Measurements from ENCODE around the gene HDAC2. TPM values are rescaled to one million over a fixed set of nuclear protein-coding genes. Genes with fewer than 3 reads are reported as not detected.

The HDAC2 gene
- polyA plus RNA-seq, 3 donors, result 29.6 to 67.7 (median 54.6) TPM

DNA sequence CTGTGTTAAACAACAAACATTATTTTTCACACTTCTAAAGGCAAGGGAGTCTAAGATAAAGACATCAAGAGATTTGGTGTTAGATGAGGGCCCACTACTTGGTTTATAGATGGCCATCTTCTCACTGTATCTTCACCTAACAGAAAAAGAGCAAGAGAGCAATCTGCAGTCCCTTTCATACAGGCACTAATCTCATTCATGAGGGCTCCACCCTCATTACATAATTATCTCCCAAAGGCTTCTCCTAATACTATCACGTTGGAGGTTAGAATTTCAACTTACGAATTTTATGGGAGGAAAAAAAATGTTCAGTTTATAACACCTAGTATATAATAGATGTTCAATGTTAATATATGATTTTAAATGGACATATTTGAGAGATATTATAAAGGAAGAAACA is 45.6 kb downstream of the HDAC2 start:
- Histone ChIP-seq H3K79me2 (ENCODE audit: insufficient read depth, low read length) (no peaks in the 10 kb centered on the region), H3K4me1 (ENCODE audit: control insufficient read depth in 1 of 2, insufficient read depth in 2 of 2, low read length in 2 of 2) (no peaks in the 10 kb centered on the region), H3K9me3 (replicated peaks in 1 of 2; ENCODE audit: control insufficient read depth in 1 of 2, insufficient read depth in 1 of 2, low read length in 2 of 2) (peaks cover 0 to 4% of the 10 kb centered on the region in 2 donors), H3K27ac (ENCODE audit: low read depth in 1 of 2, low read length in 2 of 2) (no peak overlapping the region), H4K20me1 (ENCODE audit: insufficient read depth, low read length) (no peaks in the 10 kb centered on the region), H3K4me2 (replicated peaks; ENCODE audit: extremely low read depth, low read length, poor library complexity, severe bottlenecking) (no peak overlapping the region), H3K4me3 (replicated peaks in 1 of 3; ENCODE audit: low read depth in 2 of 3, low read length in 3 of 3) (no peak overlapping the region), H2AFZ (ENCODE audit: insufficient read depth, low read depth, low read length, poor library complexity, severe bottlenecking) (no peak overlapping the region), H3K9ac (ENCODE audit: insufficient read depth, low read length, poor library complexity, severe bottlenecking) (no peak overlapping the region), H3K36me3 (replicated peaks in 1 of 2; ENCODE audit: control insufficient read depth in 1 of 2, insufficient read depth in 2 of 2, low read length in 2 of 2) (no peaks in the 10 kb centered on the region), H3K27me3 (ENCODE audit: control insufficient read depth in 2 of 2, insufficient read depth in 2 of 2, low read length in 2 of 2) (no peaks in the 10 kb centered on the region)
- no peak for DNase-seq
- Mint-ChIP-seq H3K36me3 (no peaks in the 10 kb centered on the region), H3K4me1 (peaks cover 7% of the 10 kb centered on the region), H3K9me3 (peaks cover 11 to 17% (median 13%) of the 10 kb centered on the region in 7 donors), H3K4me3 (no peak overlapping the region), H3K27me3 (ENCODE audit: low read depth in 3 of 3) (no peaks in the 10 kb centered on the region), H3K27ac (no peak overlapping the region)
- intact Hi-C loops (cut with micrococcal nuclease), result no loop called here
- TF ChIP-seq, protein P1, sequence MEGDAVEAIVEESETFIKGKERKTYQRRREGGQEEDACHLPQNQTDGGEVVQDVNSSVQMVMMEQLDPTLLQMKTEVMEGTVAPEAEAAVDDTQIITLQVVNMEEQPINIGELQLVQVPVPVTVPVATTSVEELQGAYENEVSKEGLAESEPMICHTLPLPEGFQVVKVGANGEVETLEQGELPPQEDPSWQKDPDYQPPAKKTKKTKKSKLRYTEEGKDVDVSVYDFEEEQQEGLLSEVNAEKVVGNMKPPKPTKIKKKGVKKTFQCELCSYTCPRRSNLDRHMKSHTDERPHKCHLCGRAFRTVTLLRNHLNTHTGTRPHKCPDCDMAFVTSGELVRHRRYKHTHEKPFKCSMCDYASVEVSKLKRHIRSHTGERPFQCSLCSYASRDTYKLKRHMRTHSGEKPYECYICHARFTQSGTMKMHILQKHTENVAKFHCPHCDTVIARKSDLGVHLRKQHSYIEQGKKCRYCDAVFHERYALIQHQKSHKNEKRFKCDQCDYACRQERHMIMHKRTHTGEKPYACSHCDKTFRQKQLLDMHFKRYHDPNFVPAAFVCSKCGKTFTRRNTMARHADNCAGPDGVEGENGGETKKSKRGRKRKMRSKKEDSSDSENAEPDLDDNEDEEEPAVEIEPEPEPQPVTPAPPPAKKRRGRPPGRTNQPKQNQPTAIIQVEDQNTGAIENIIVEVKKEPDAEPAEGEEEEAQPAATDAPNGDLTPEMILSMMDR (IDR thresholded peaks at IDR 0.05), result no peak
- no CpG with 5 or more reads among the region's 2 CpGs for WGBS (ENCODE audit: insufficient coverage)

DNA sequence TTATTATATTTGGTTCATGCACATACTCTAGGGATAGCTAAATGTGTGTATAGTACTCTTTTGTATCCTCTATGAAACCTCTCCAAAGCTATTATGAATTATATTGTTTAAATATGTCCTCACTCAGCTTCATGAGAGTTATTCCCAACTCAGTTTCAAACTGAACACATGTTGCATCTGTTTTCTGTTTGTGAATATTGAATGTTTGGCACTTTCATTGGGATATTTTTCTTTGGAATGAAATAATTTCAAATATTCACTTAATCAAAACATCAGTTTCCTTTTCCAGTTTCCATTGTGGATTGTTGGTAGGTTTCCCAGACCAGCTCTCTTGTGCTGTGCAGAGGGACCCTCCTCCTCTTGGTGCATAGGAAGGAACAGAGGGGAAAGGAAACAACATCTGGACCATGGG is 46.6 kb downstream of the HDAC2 start:
- Mint-ChIP-seq H3K27me3 (ENCODE audit: low read depth in 3 of 3) (no peaks in the 10 kb centered on the region), H3K4me1 (peaks cover 7% of the 10 kb centered on the region), H3K9me3 (peaks cover under 1 to 7% (median 4%) of the 10 kb centered on the region in 7 donors), H3K27ac (no peak overlapping the region), H3K4me3 (no peak overlapping the region), H3K36me3 (no peaks in the 10 kb centered on the region)
- Histone ChIP-seq H3K9me3 (replicated peaks in 1 of 2; ENCODE audit: control insufficient read depth in 1 of 2, insufficient read depth in 1 of 2, low read length in 2 of 2) (peaks cover 0 to 2% of the 10 kb centered on the region in 2 donors), H3K27me3 (ENCODE audit: control insufficient read depth in 2 of 2, insufficient read depth in 2 of 2, low read length in 2 of 2) (no peaks in the 10 kb centered on the region), H3K36me3 (replicated peaks in 1 of 2; ENCODE audit: control insufficient read depth in 1 of 2, insufficient read depth in 2 of 2, low read length in 2 of 2) (no peaks in the 10 kb centered on the region), H3K4me3 (replicated peaks in 1 of 3; ENCODE audit: low read depth in 2 of 3, low read length in 3 of 3) (no peak overlapping the region), H3K79me2 (ENCODE audit: insufficient read depth, low read length) (no peaks in the 10 kb centered on the region), H2AFZ (ENCODE audit: insufficient read depth, low read depth, low read length, poor library complexity, severe bottlenecking) (no peak overlapping the region), H3K27ac (ENCODE audit: low read depth in 1 of 2, low read length in 2 of 2) (no peak overlapping the region), H4K20me1 (ENCODE audit: insufficient read depth, low read length) (no peaks in the 10 kb centered on the region), H3K4me2 (replicated peaks; ENCODE audit: extremely low read depth, low read length, poor library complexity, severe bottlenecking) (no peak overlapping the region), H3K4me1 (ENCODE audit: control insufficient read depth in 1 of 2, insufficient read depth in 2 of 2, low read length in 2 of 2) (no peaks in the 10 kb centered on the region), H3K9ac (ENCODE audit: insufficient read depth, low read length, poor library complexity, severe bottlenecking) (no peak overlapping the region)
- DNase-seq, result no peak
- intact Hi-C loops (cut with micrococcal nuclease), result no loop called here
- TF ChIP-seq, protein P1 (IDR thresholded peaks at IDR 0.05), result no peak
